HG03575 (cell line): ENCODE results near the gene UFD1.

Experiments
- ATAC-seq: cut with Tn5 transposase; IDR thresholded peaks from one replicate; pipeline ENCODE4 v1.9.1; 2021; ENCODE audit not compliant: unreplicated experiment, insufficient number of reproducible peaks, low FRiP score; ENCODE audit errors: extremely low read depth

UFD1 gene

GRCh38 chr22:19478045-19478900 is 720 bp downstream of the UFD1 start:
- ATAC-seq = no peak

GRCh38 chr22:19477321-19478044 is 1.5 kb downstream of the UFD1 start:
- no peak for ATAC-seq

- no peak for ATAC-seq
Observed at GRCh38 chr22:19476023-19476422, 3.0 kb downstream of the UFD1 start.

- ATAC-seq = no peak
Observed at GRCh38 chr22:19473578-19473977, 5.4 kb downstream of the UFD1 start.

GRCh38 chr22:19472233-19472632 is 6.8 kb downstream of the UFD1 start:
- ATAC-seq = no peak

- no peak for ATAC-seq
Observed at GRCh38 chr22:19471572-19471971, 7.4 kb downstream of the UFD1 start.

GRCh38 chr22:19470010-19470409 is 9.0 kb downstream of the UFD1 start:
- ATAC-seq = no peak

GRCh38 chr22:19469421-19469820 is 9.6 kb downstream of the UFD1 start:
- no peak for ATAC-seq

GRCh38 chr22:19467912-19468311 is 11.1 kb downstream of the UFD1 start:
- no peak for ATAC-seq

GRCh38 chr22:19466848-19467752 is 11.9 kb downstream of the UFD1 start:
- ATAC-seq = no peak

GRCh38 chr22:19466126-19466716 is 12.8 kb downstream of the UFD1 start:
- ATAC-seq = no peak

- no peak for ATAC-seq
Observed at GRCh38 chr22:19464975-19465374, 14.0 kb downstream of the UFD1 start.

- no peak for ATAC-seq
Observed at GRCh38 chr22:19464546-19464945, 14.4 kb downstream of the UFD1 start.

- ATAC-seq = no peak
Observed at GRCh38 chr22:19463491-19464469, 15.2 kb downstream of the UFD1 start.

GRCh38 chr22:19463008-19463407 is 16.0 kb downstream of the UFD1 start:
- no peak for ATAC-seq

- no peak for ATAC-seq
Observed at GRCh38 chr22:19461506-19461905, 17.5 kb downstream of the UFD1 start.

- ATAC-seq = no peak
Observed at GRCh38 chr22:19460036-19460435, 19.0 kb downstream of the UFD1 start.

GRCh38 chr22:19457828-19458428 is 21.1 kb downstream of the UFD1 start:
- ATAC-seq = no peak
